OCI-LY7 (cell line): Measurements from ENCODE around the gene PAX2. TPM values are rescaled to one million over a fixed set of nuclear protein-coding genes. Genes with fewer than 3 reads are reported as not detected.

ENCODE experiments used
- BruUV-seq: library from RNA; stranded (reverse); fragments of 400-500 nt; replicated peaks from 2 replicates; lab custom pipeline; 2021; lab: Mats Ljungman, UMichigan
- CTCF ChIA-PET: fragments of 300-600 bp; sonication (Branson Sonifier 250); formaldehyde crosslinking; loops from one replicate; lab custom pipeline; 2022; ENCODE audit warnings: antibody characterized with exemption; ENCODE audit not compliant: unreplicated experiment; lab: Charles Lee
- POLR2A ChIA-PET: fragments of 300-600 bp; sonication (Branson Sonifier 250); formaldehyde crosslinking; loops from one replicate; lab custom pipeline; 2022; ENCODE audit warnings: antibody characterized with exemption; lab: Charles Lee
- DNase-seq: peaks from one replicate; pipeline ENCODE4 v3.0.0-alpha.2; 2015; ENCODE audit warnings: low spot score
- H2AFZ ChIP-seq: fragments of 200-600 bp; sonication (generic), shearing (Covaris generic); 2 replicates; pipeline ENCODE4 v1.6.1; 2014; ENCODE audit warnings: mild to moderate bottlenecking, antibody characterized with exemption, low read length, moderate library complexity
- H3K27ac ChIP-seq: fragments of 200-600 bp; sonication (generic); 2 replicates; pipeline ENCODE4 v1.5.1; 2014; ENCODE audit warnings: mixed run types, low read depth, mild to moderate bottlenecking, moderate library complexity, low read length, inconsistent platforms; ENCODE audit not compliant: poor library complexity, severe bottlenecking
- H3K36me3 ChIP-seq: fragments of 200-600 bp; sonication (generic); 2 replicates; pipeline ENCODE4 v1.6.1; 2014; ENCODE audit warnings: mild to moderate bottlenecking, antibody characterized with exemption, low read length, moderate library complexity, mixed read lengths; ENCODE audit not compliant: insufficient read depth
- H3K4me1 ChIP-seq: fragments of 200-600 bp; sonication (generic); 2 replicates; pipeline ENCODE4 v1.5.1; 2014; ENCODE audit warnings: mild to moderate bottlenecking, low read length; ENCODE audit not compliant: insufficient read depth, poor library complexity, severe bottlenecking
- H3K4me2 ChIP-seq: fragments of 200-600 bp; sonication (generic); 2 replicates; pipeline ENCODE4 v1.6.1; 2014; ENCODE audit warnings: mild to moderate bottlenecking, low read length
- H3K4me3 ChIP-seq: fragments of 200-600 bp; sonication (generic); 2 replicates; pipeline ENCODE4 v1.5.1; 2014; ENCODE audit warnings: mild to moderate bottlenecking, low read depth, low read length; ENCODE audit not compliant: poor library complexity, severe bottlenecking
- H3K79me2 ChIP-seq: fragments of 200-600 bp; sonication (generic); 2 replicates; pipeline ENCODE4 v1.6.1; 2016; ENCODE audit warnings: low read depth, mild to moderate bottlenecking, low read length, moderate library complexity, mixed read lengths; ENCODE audit not compliant: insufficient read depth
- H3K9me2 ChIP-seq: fragments of 200-600 bp; sonication (generic); 2 replicates; pipeline ENCODE4 v1.6.1; 2016; ENCODE audit warnings: mild to moderate bottlenecking, low read length, mixed read lengths; ENCODE audit not compliant: insufficient read depth
- H3K9me3 ChIP-seq: fragments of 200-600 bp; sonication (generic); 2 replicates; pipeline ENCODE4 v1.6.1; 2014; ENCODE audit warnings: mild to moderate bottlenecking, mixed run types, low read length, mixed read lengths
- H4K20me1 ChIP-seq: fragments of 200-600 bp; sonication (generic); 2 replicates; pipeline ENCODE4 v1.6.1; 2014; ENCODE audit warnings: mild to moderate bottlenecking, antibody characterized with exemption, low read length, moderate library complexity, mixed read lengths; ENCODE audit not compliant: insufficient read depth
- EZH2phosphoT487 ChIP-seq: fragments of 200-600 bp; sonication (generic); IDR thresholded peaks from 2 replicates; pipeline ENCODE4 v1.6.1; 2018; ENCODE audit warnings: low read depth, borderline replicate concordance, mild to moderate bottlenecking, mixed run types, antibody characterized with exemption, low read length, moderate library complexity, mixed read lengths
- intact Hi-C: fragments of 100-400 bp; cut with micrococcal nuclease; formaldehyde crosslinking; loops from one replicate; pipeline ENCODE4 v1.10.0; 2022; ENCODE audit not compliant: unreplicated experiment
- total RNA-seq, 2 experiments: library from RNA; depleted of rRNA in 1 of 2; stranded (reverse); fragments of >200 nt in 1 of 2; shearing (Covaris generic) in 1 of 2; gene quantifications; 2 replicates each; pipeline ENCODE4 v1.2.3, GENCODE V29; 2014 to 2022
- TF ChIP-seq, protein P1 (sequence below): fragments of 200-600 bp; sonication (generic); conservative IDR thresholded peaks from 2 replicates; pipeline ENCODE4 v1.5.1; 2014; ENCODE audit warnings: mild to moderate bottlenecking, antibody characterized with exemption, low read length, moderate library complexity, mixed read lengths

Gene PAX2
- total RNA-seq, 2 experiments from 2014 or later = not detected

DNA sequence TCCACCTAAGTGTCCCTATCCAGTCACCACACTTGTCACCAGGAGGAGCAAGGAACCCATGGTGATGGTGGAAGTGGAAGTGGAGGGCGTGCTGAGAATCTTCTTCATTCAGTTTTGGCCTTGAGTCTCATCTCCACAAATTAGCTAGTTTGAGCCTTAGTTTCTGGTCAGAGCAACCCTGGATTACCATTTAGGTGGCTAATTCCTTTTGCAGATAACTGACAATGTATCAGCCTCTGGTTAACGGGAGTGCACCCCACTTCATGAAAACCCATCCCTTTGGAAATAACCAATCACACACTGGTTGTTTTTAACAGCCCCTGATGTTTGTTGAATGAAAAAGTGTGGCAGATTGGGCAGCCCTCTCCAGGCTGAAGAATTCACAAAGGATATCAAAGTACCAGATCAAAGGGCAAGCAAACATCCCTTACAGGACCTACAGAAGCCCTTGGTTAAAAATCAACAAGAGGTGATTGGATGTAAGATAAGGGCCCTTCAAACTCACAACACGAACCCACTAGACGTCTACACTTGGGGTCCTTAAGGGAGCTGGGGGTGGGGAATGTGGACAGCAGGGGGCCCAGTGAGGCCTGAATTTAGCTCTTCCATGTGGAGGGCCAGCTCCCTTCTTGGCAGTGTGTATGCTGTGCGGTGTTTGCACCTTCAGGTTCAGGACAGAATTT lies 130.2 kb downstream of the PAX2 start:
- no peak overlapping the region for H3K27ac ChIP-seq
- POLR2A ChIA-PET = interaction anchor here (0.7 kb wide), 2 partner anchors 58 to 393 kb away, joined by 3 to 6 read pairs; no protein-coding TSS in a partner anchor
- H3K36me3 ChIP-seq = no peaks in the 10 kb centered on the region
- no peaks in the 10 kb centered on the region for H4K20me1 ChIP-seq
- H3K9me2 ChIP-seq = no peaks in the 10 kb centered on the region
- no peak for DNase-seq
- no peak overlapping the region for H3K4me3 ChIP-seq
- H3K79me2 ChIP-seq = no peaks in the 10 kb centered on the region
- no peaks in the 10 kb centered on the region for H3K9me3 ChIP-seq
- intact Hi-C loops = loop anchor here (5.0 to 10.0 kb wide), 4 partner anchors 133 to 571 kb away; partner anchors contain the start of gene PKD2L1
- no peak for TF ChIP-seq EZH2phosphoT487
- TF ChIP-seq, protein P1, sequence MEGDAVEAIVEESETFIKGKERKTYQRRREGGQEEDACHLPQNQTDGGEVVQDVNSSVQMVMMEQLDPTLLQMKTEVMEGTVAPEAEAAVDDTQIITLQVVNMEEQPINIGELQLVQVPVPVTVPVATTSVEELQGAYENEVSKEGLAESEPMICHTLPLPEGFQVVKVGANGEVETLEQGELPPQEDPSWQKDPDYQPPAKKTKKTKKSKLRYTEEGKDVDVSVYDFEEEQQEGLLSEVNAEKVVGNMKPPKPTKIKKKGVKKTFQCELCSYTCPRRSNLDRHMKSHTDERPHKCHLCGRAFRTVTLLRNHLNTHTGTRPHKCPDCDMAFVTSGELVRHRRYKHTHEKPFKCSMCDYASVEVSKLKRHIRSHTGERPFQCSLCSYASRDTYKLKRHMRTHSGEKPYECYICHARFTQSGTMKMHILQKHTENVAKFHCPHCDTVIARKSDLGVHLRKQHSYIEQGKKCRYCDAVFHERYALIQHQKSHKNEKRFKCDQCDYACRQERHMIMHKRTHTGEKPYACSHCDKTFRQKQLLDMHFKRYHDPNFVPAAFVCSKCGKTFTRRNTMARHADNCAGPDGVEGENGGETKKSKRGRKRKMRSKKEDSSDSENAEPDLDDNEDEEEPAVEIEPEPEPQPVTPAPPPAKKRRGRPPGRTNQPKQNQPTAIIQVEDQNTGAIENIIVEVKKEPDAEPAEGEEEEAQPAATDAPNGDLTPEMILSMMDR = no peak
- no TSS peak for BruUV-seq
- H3K4me1 ChIP-seq = peaks cover 33% of the 10 kb centered on the region
- no peak overlapping the region for H3K4me2 ChIP-seq
- H2AFZ ChIP-seq = peak overlapping the region; percentile 41; the same call in 1 of the 2 replicates
- CTCF ChIA-PET = no interaction called here

DNA sequence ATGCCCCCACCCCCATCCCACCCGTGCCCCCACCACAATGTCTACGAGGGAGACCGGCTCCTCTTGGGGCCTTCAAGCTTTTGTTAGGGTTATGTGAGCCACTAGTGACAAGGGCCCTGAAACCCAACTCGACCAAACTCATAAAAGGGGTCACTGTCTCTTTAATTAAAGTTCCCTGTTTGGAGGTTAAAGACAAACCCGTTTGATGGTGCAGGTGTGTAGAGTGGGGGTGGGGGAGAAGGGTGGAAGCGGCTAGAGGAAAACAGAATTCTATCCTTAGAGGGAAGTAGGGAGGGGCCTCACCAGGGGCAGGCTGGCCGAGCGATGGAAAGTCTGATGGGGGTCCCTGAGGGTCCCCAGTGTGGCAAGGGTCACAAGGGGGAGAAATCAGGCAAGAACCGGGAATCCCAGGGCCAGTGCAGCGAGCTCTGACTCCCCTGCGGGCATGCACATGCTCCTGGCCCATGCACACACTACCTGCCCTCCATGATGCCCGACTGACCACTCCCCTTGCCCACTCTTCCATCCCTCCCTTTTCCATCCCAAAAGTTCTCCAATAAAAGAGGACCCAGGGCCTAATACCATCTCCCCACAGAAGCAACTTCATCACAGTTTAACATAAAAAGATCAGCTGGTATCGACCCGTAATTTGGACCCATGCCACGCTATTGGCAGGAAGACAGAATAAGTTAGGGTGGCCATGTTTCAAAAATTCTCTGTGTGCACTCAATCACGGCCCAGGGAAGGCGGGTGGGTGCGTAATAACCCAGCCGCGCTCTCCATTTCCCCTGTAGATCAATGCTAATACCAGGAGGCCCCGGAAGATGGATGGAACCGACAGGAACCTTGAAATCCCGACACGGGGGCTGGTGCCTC lies 131.4 kb downstream of the PAX2 start:
- Histone ChIP-seq H3K4me3 (peak overlapping the region; percentile 36), H3K27ac (peak overlapping the region; percentile 0), H4K20me1 (no peaks in the 10 kb centered on the region), H3K9me3 (no peaks in the 10 kb centered on the region), H2AFZ (peak overlapping the region; percentile 74), H3K36me3 (no peaks in the 10 kb centered on the region), H3K4me1 (peaks cover 33% of the 10 kb centered on the region), H3K9me2 (no peaks in the 10 kb centered on the region), H3K4me2 (peak overlapping the region; percentile 47), H3K79me2 (no peaks in the 10 kb centered on the region)
- ChIA-PET POLR2A (no interaction called here), CTCF (interaction anchor here (0.6 kb wide), 1 partner anchor 51 kb away, joined by 5 read pairs; no protein-coding TSS in a partner anchor)
- intact Hi-C loops = loop anchor here (5.0 to 10.0 kb wide), 4 partner anchors 135 to 572 kb away; partner anchors contain the start of gene PKD2L1
- BruUV-seq = no TSS peak
- TF ChIP-seq EZH2phosphoT487 = no peak
- TF ChIP-seq, protein P1 = no peak
- peak; percentile 66 for DNase-seq
